DOHH2 (cell line): ENCODE results near the gene LMBR1L.

ENCODE experiments used
- H3F3A ChIP-seq: fragments of 200-600 bp; sonication (generic), shearing (Covaris generic); 2 replicates; pipeline ENCODE4 v1.6.0; 2016; ENCODE audit warnings: antibody characterized with exemption, mild to moderate bottlenecking; ENCODE audit not compliant: control insufficient read depth, insufficient read depth
- H3K27ac ChIP-seq: fragments of 200-600 bp; sonication (generic); 2 replicates; pipeline ENCODE4 v1.5.1; 2014; ENCODE audit warnings: low read depth, mild to moderate bottlenecking, low read length, moderate library complexity
- H3K27me3 ChIP-seq: fragments of 200-600 bp; sonication (generic); 2 replicates; pipeline ENCODE4 v1.6.1; 2014; ENCODE audit warnings: mild to moderate bottlenecking, low read length, mixed read lengths; ENCODE audit not compliant: control insufficient read depth
- H3K36me3 ChIP-seq: fragments of 200-600 bp; sonication (generic); 2 replicates; pipeline ENCODE4 v1.6.1; 2014; ENCODE audit warnings: mild to moderate bottlenecking, low read length, moderate library complexity, mixed read lengths; ENCODE audit not compliant: control insufficient read depth
- H3K4me1 ChIP-seq: fragments of 200-600 bp; sonication (generic); 2 replicates; pipeline ENCODE4 v1.6.1; 2014; ENCODE audit warnings: mild to moderate bottlenecking, low read length, mixed read lengths; ENCODE audit not compliant: control insufficient read depth
- H3K4me2 ChIP-seq: fragments of 200-600 bp; sonication (generic); 2 replicates; pipeline ENCODE4 v1.6.0; 2014; ENCODE audit warnings: mild to moderate bottlenecking, low read length, moderate library complexity
- H3K4me3 ChIP-seq: fragments of 200-600 bp; sonication (generic); 2 replicates; pipeline ENCODE4 v1.5.1; 2014; ENCODE audit warnings: mild to moderate bottlenecking, low read length, mixed read lengths
- H3K79me2 ChIP-seq: fragments of 200-600 bp; sonication (generic); 2 replicates; pipeline ENCODE4 v1.6.1; 2014; ENCODE audit warnings: mild to moderate bottlenecking, low read length, mixed read lengths; ENCODE audit not compliant: control insufficient read depth
- H3K9me2 ChIP-seq: fragments of 200-600 bp; sonication (generic); replicated peaks from 2 replicates; pipeline ENCODE4 v1.6.1; 2014; ENCODE audit warnings: mild to moderate bottlenecking, low read length, mixed read lengths; ENCODE audit not compliant: control insufficient read depth
- H3K9me3 ChIP-seq: fragments of 200-600 bp; sonication (generic); 2 replicates; pipeline ENCODE4 v1.6.1; 2014; ENCODE audit warnings: antibody characterized with exemption, low read length, mixed read lengths; ENCODE audit not compliant: control insufficient read depth, insufficient read depth
- H4K20me1 ChIP-seq: fragments of 200-600 bp; sonication (generic); 2 replicates; pipeline ENCODE4 v1.6.0; 2014; ENCODE audit warnings: low read depth, mild to moderate bottlenecking, antibody characterized with exemption, low read length, moderate library complexity; ENCODE audit not compliant: control insufficient read depth, insufficient read depth
- EZH2phosphoT487 ChIP-seq: fragments of 200-600 bp; sonication (generic); IDR thresholded peaks from 2 replicates; pipeline ENCODE4 v1.6.1; 2017; ENCODE audit warnings: borderline replicate concordance, mild to moderate bottlenecking, antibody characterized with exemption, low read length, moderate library complexity, mixed read lengths
- TF ChIP-seq, protein P1 (sequence below): fragments of 200-600 bp; sonication (generic); IDR thresholded peaks from one replicate; pipeline ENCODE4 v1.5.1; 2014; ENCODE audit warnings: antibody characterized with exemption, mild to moderate bottlenecking, low read depth, low read length; ENCODE audit not compliant: poor library complexity, severe bottlenecking

Gene LMBR1L

DNA sequence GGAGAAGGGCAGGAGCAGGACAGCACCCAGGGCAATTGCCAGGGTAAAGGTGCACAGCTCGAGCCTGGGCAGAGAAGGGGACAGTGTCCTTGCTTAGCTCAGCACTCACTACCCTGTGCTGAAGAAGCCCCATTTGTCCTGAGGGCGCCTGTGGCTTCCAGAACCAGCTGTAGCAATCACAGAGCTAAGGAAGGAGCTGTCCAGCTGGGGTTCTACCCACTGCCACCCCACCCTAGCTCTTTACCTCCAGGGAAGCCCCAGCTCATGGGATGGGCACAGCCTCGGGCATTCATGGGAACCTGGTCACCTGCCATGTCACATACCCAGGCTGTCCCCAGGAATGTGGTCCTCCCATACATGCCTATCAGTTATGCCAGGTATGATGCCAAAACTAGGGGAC lies 5.8 kb downstream of the LMBR1L start:
- Histone ChIP-seq H3K27ac (no peak overlapping the region), H3K4me2 (no peak overlapping the region), H3K79me2 (peaks cover 10% of the 10 kb centered on the region; the same call in 1 of the 2 replicates), H3K4me1 (peaks cover 32% of the 10 kb centered on the region), H3K27me3 (no peaks in the 10 kb centered on the region), H3K9me3 (no peaks in the 10 kb centered on the region), H4K20me1 (no peaks in the 10 kb centered on the region), H3K4me3 (no peak overlapping the region), H3K9me2 (no peaks in the 10 kb centered on the region), H3K36me3 (peaks cover 5% of the 10 kb centered on the region; the same call in 1 of the 2 replicates), H3F3A (no peaks in the 10 kb centered on the region)
- TF ChIP-seq EZH2phosphoT487: no peak
- TF ChIP-seq, protein P1, sequence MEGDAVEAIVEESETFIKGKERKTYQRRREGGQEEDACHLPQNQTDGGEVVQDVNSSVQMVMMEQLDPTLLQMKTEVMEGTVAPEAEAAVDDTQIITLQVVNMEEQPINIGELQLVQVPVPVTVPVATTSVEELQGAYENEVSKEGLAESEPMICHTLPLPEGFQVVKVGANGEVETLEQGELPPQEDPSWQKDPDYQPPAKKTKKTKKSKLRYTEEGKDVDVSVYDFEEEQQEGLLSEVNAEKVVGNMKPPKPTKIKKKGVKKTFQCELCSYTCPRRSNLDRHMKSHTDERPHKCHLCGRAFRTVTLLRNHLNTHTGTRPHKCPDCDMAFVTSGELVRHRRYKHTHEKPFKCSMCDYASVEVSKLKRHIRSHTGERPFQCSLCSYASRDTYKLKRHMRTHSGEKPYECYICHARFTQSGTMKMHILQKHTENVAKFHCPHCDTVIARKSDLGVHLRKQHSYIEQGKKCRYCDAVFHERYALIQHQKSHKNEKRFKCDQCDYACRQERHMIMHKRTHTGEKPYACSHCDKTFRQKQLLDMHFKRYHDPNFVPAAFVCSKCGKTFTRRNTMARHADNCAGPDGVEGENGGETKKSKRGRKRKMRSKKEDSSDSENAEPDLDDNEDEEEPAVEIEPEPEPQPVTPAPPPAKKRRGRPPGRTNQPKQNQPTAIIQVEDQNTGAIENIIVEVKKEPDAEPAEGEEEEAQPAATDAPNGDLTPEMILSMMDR: no peak

GRCh38 chr12:49100380-49100779 lies 10.3 kb downstream of the LMBR1L start:
- Histone ChIP-seq H3K36me3 (peaks cover 5% of the 10 kb centered on the region; the same call in 1 of the 2 replicates), H3K4me2 (no peak overlapping the region), H3K4me1 (peaks cover 6% of the 10 kb centered on the region), H3K4me3 (no peak overlapping the region), H4K20me1 (0 out of 2 replicates have a peak, but pooled peaks cover 2% of the 10 kb centered on the region), H3K9me3 (no peaks in the 10 kb centered on the region), H3F3A (no peaks in the 10 kb centered on the region), H3K9me2 (no peaks in the 10 kb centered on the region), H3K79me2 (no peaks in the 10 kb centered on the region), H3K27ac (no peak overlapping the region), H3K27me3 (peaks cover 4% of the 10 kb centered on the region; the same call in 1 of the 2 replicates)
- no peak for TF ChIP-seq EZH2phosphoT487
- TF ChIP-seq, protein P1: no peak

- no peaks in the 10 kb centered on the region for H3K9me2 ChIP-seq
- TF ChIP-seq, protein P1: no peak
- no peak for TF ChIP-seq EZH2phosphoT487
- H3K36me3 ChIP-seq: peaks cover 2% of the 10 kb centered on the region; the same call in 1 of the 2 replicates
Measured at GRCh38 chr12:49098703-49099102, 11.9 kb downstream of the LMBR1L start.

More at GRCh38 chr12:49098703-49099102, 11.9 kb downstream of the LMBR1L start:
- H3K27me3 ChIP-seq: peaks cover 20% of the 10 kb centered on the region
- no peak overlapping the region for H3K4me3 ChIP-seq
- H3F3A ChIP-seq: no peaks in the 10 kb centered on the region
- no peak overlapping the region for H3K27ac ChIP-seq
- no peaks in the 10 kb centered on the region for H3K9me3 ChIP-seq
- no peaks in the 10 kb centered on the region for H3K79me2 ChIP-seq
- no peak overlapping the region for H3K4me2 ChIP-seq
- H4K20me1 ChIP-seq: 0 out of 2 replicates have a peak, but pooled peaks cover 2% of the 10 kb centered on the region
- H3K4me1 ChIP-seq: peaks cover 5% of the 10 kb centered on the region; the same call in 1 of the 2 replicates
